Endothelial cell of umbilical vein (primary cell): ENCODE results near the gene ZNF112. TPM values are rescaled to one million over a fixed set of nuclear protein-coding genes. Genes with fewer than 3 reads are reported as not detected.

Experiments used
- BruUV-seq: library from RNA; stranded (reverse); fragments of 400-500 nt; replicated peaks from 2 replicates; lab custom pipeline; 2021; lab: Mats Ljungman, UMichigan
- CTCF ChIA-PET: fragments of 300-600, 350-600 bp; sonication (Branson Sonifier 250); formaldehyde crosslinking; loops from one replicate; lab custom pipeline; 2021; ENCODE audit warnings: antibody characterized with exemption, inconsistent platforms; lab: Charles Lee
- POLR2A ChIA-PET: fragments of 300-600, 350-600 bp; sonication (Branson Sonifier 250); formaldehyde crosslinking; loops from one replicate; lab custom pipeline; 2021; ENCODE audit warnings: antibody characterized with exemption, inconsistent platforms; lab: Charles Lee
- DNase-seq: peaks from one replicate; pipeline ENCODE4 v3.0.0-alpha.2; 2011; ENCODE audit warnings: low read depth, low spot score
- FAIRE-seq: peaks from 2 replicates; lab custom pipeline; 2011; peaks lifted over from hg19 to GRCh38; lab: Jason Lieb, UNC
- H2AFZ ChIP-seq: 2 replicates; pipeline ENCODE4 v1.6.0; 2012; ENCODE audit warnings: low read depth, low read length, control low read depth, inconsistent platforms
- H3K27ac ChIP-seq: 2 replicates; pipeline ENCODE4 v1.5.1; 2011; ENCODE audit warnings: low read depth, mild to moderate bottlenecking, control low read depth, low read length, moderate library complexity; ENCODE audit not compliant: insufficient read depth
- H3K27me3 ChIP-seq, 2 experiments: 2 replicates each; pipeline versions ENCODE4 v1.6.0 to v1.6.1; 2011; ENCODE audit warnings: low read length in 2 of 2, mixed read lengths in 1 of 2; ENCODE audit not compliant: control insufficient read depth in 2 of 2, insufficient read depth in 2 of 2
- H3K36me3 ChIP-seq, 2 experiments: 2 replicates in 1 of 2; 3 replicates in 1 of 2; pipeline ENCODE4 v1.5.1; 2011; ENCODE audit warnings: low read length in 2 of 2, mild to moderate bottlenecking in 1 of 2, moderate library complexity in 1 of 2; ENCODE audit not compliant: control insufficient read depth in 2 of 2, insufficient read depth in 2 of 2; ENCODE audit errors: extremely low read depth in 1 of 2
- H3K4me1 ChIP-seq: 3 replicates; pipeline ENCODE4 v1.5.1; 2011; ENCODE audit warnings: mild to moderate bottlenecking, low read length; ENCODE audit not compliant: control insufficient read depth, insufficient read depth; ENCODE audit errors: extremely low read depth
- H3K4me2 ChIP-seq: 2 replicates; pipeline ENCODE4 v1.6.1; 2011; ENCODE audit warnings: low read length, control low read depth, mixed read lengths; ENCODE audit not compliant: insufficient read depth
- H3K4me3 ChIP-seq, 3 experiments: fragments of 200-600 bp in 1 of 3; sonication (generic), shearing (Covaris generic) in 1 of 3; replicated peaks in 1 of 3; 2 replicates each; pipeline ENCODE4 v1.5.1; 2011 to 2016; ENCODE audit warnings: control low read depth in 3 of 3, low read length in 3 of 3, mild to moderate bottlenecking in 2 of 3, inconsistent platforms in 1 of 3, low read depth in 1 of 3, moderate library complexity in 1 of 3; ENCODE audit not compliant: insufficient read depth in 1 of 3
- H3K79me2 ChIP-seq: 2 replicates; pipeline ENCODE4 v1.6.0; 2012; ENCODE audit warnings: low read length, inconsistent platforms; ENCODE audit not compliant: control insufficient read depth, insufficient read depth
- H3K9ac ChIP-seq: replicated peaks from 2 replicates; pipeline ENCODE3; 2011; ENCODE audit warnings: low read length, control low read depth; ENCODE audit not compliant: insufficient read depth; ENCODE audit errors: extremely low read depth
- H3K9me1 ChIP-seq: replicated peaks from 3 replicates; pipeline ENCODE4 v1.6.0; 2011; ENCODE audit warnings: mild to moderate bottlenecking, low read length; ENCODE audit not compliant: control insufficient read depth, insufficient read depth; ENCODE audit errors: extremely low read depth
- H3K9me3 ChIP-seq: replicated peaks from 2 replicates; pipeline ENCODE4 v1.5.1; 2012; ENCODE audit warnings: low read length, inconsistent platforms; ENCODE audit not compliant: control insufficient read depth, insufficient read depth
- H4K20me1 ChIP-seq: replicated peaks from 2 replicates; pipeline ENCODE3; 2011; ENCODE audit warnings: mild to moderate bottlenecking, low read length; ENCODE audit not compliant: control insufficient read depth, insufficient read depth; ENCODE audit errors: extremely low read depth
- CTCF ChIP-seq, 2 donors: IDR thresholded peaks; 1 replicate in 1 of 2; 2 replicates in 1 of 2; pipeline ENCODE4 v1.5.1; 2011; ENCODE audit warnings: low read length in 2 of 2, mild to moderate bottlenecking in 2 of 2, moderate library complexity in 2 of 2, control low read depth in 1 of 2, inconsistent platforms in 1 of 2, low read depth in 1 of 2; ENCODE audit not compliant: insufficient read depth in 1 of 2; ENCODE audit errors: extremely low read depth in 1 of 2
- EZH2 ChIP-seq: IDR thresholded peaks from 2 replicates; pipeline ENCODE4 v1.6.1; 2012; ENCODE audit warnings: borderline replicate concordance, low read depth, mild to moderate bottlenecking, moderate library complexity, low read length, inconsistent platforms; ENCODE audit not compliant: severe bottlenecking
- FOS ChIP-seq: IDR thresholded peaks from 2 replicates; pipeline ENCODE4 v1.6.1; 2011; ENCODE audit warnings: mild to moderate bottlenecking, low read length, moderate library complexity, borderline replicate concordance; ENCODE audit not compliant: insufficient read depth
- GATA2 ChIP-seq: IDR thresholded peaks from 2 replicates; pipeline ENCODE4 v1.7.0; 2011; ENCODE audit warnings: low read depth, mild to moderate bottlenecking, moderate library complexity, mixed read lengths, low read length; ENCODE audit not compliant: insufficient read length, insufficient read depth
- JUN ChIP-seq: IDR thresholded peaks from 2 replicates; pipeline ENCODE4 v1.6.1; 2011; ENCODE audit warnings: borderline replicate concordance, low read depth; ENCODE audit not compliant: insufficient read length, insufficient read depth
- MAX ChIP-seq: IDR thresholded peaks from 2 replicates; pipeline ENCODE4 v1.6.1; 2011; ENCODE audit not compliant: insufficient read depth, insufficient read length
- MYC ChIP-seq: IDR thresholded peaks from one replicate; pipeline ENCODE4 v1.6.1; 2011; ENCODE audit warnings: mild to moderate bottlenecking, low read depth, low read length
- POLR2A ChIP-seq: IDR thresholded peaks from 2 replicates; pipeline ENCODE4 v1.6.1; 2012; ENCODE audit warnings: low read depth, mild to moderate bottlenecking, control low read depth, low read length
- POLR2AphosphoS5 ChIP-seq: IDR thresholded peaks from 2 replicates; pipeline ENCODE4 v1.6.1; 2012; ENCODE audit warnings: low read depth, mild to moderate bottlenecking, control low read depth, low read length, moderate library complexity; ENCODE audit not compliant: insufficient read depth
- dilution Hi-C: fragments of 300-500 bp; cut with MboI; formaldehyde crosslinking; loops from one replicate; pipeline ENCODE4 v1.15.0; 2019; ENCODE audit warnings: low sequenced_read_pairs; ENCODE audit not compliant: extremely low pct_ligation_motif_present
- intact Hi-C: fragments of 100-400 bp; cut with micrococcal nuclease; formaldehyde crosslinking; loops from one replicate; pipeline ENCODE4 v1.10.0; 2022
- polyA plus RNA-seq, 4 experiments: library from polyadenylated mRNA; depleted of rRNA in 3 of 4; stranded (reverse) in 3 of 4; unstranded in 1 of 4; fragments of >200 nt; gene quantifications; 2 replicates each; pipeline versions ENCODE4 v1.2.1 to v1.2.3, GENCODE V29; 2011 to 2012; ENCODE audit warnings: missing spikeins in 1 of 4
- total RNA-seq: library from RNA; stranded (reverse); gene quantifications from 2 replicates; pipeline ENCODE4 v1.2.3, GENCODE V29; 2021

The ZNF112 gene
- total and polyA plus RNA-seq, 2 donors (not counting 3 experiments of a cell fraction or from before 2014, with no cell fraction given): 2.0 to 4.6 TPM

DNA sequence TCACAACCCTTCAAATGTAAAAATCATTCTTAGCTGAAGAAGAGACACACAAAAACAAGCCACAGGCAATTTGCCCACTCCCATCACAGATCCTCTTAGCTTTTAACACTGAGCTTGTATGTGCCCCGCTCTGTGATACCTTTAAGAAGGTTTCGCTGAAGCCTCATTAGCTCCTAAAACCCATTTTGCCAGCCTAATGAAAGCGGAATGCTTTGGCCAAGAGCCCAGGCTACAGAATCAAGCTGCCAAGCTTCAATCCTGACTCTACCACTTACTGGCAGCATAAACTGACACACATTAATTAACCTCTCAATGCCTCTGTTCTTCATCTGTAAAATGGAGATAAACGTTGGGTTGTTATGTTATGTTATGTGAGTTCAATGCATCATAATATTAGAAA lies 10.5 kb downstream of the ZNF112 start:
- Histone ChIP-seq H4K20me1 (no peaks in the 10 kb centered on the region), H3K9me3 (no peaks in the 10 kb centered on the region), H3K4me3 (no peak overlapping the region), H3K9me1 (no peaks in the 10 kb centered on the region), H3K9ac (no peak overlapping the region), H3K4me1 (no peaks in the 10 kb centered on the region), H2AFZ (no peak overlapping the region), H3K36me3 (no peaks in the 10 kb centered on the region), H3K27me3 (no peaks in the 10 kb centered on the region), H3K4me2 (no peak overlapping the region), H3K79me2 (peaks cover 5% of the 10 kb centered on the region), H3K27ac (no peak overlapping the region)
- TF ChIP-seq CTCF (IDR thresholded peaks at IDR 0.05; ENCODE audit: extremely low read depth in 1 of 2, insufficient read depth in 1 of 2, low read depth in 1 of 2, low read length in 2 of 2) (no peak), EZH2 (no peak), FOS (no peak), GATA2 (no peak), MAX (no peak), POLR2A (no peak), JUN (no peak), MYC (no peak), POLR2AphosphoS5 (no peak)
- ChIA-PET POLR2A (no interaction called here), CTCF (no interaction called here)
- intact Hi-C loops: no loop called here
- DNase-seq (no peak), FAIRE-seq (no peak)
- dilution Hi-C loops: no loop called here
- BruUV-seq: no TSS peak
